ENCODE data around the gene MSANTD2.

The MSANTD2 gene

DNA sequence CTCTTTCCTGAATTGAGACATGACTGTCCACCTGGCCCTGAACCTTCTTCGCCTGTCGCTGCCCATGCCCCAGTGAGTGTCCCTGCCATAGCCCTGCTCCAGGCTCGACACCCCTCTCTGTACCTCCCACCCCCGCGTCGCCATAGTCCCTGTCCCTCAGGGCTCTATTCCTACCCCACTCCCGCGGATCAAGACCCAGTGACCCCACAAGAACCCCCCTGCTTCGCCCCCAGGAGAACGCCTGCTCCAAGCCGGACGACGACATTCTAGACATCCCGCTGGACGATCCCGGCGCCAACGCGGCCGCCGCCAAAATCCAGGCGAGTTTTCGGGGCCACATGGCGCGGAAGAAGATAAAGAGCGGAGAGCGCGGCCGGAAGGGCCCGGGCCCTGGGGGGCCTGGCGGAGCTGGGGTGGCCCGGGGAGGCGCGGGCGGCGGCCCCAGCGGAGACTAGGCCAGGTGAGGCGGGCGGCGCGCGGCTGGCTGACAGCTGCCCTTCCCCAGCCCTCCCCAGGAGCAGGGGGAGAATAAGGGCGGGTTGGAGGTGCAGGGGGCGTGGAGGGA is 54.9 kb downstream of the MSANTD2 start (continued):
- TF ChIP-seq, protein P1, sequence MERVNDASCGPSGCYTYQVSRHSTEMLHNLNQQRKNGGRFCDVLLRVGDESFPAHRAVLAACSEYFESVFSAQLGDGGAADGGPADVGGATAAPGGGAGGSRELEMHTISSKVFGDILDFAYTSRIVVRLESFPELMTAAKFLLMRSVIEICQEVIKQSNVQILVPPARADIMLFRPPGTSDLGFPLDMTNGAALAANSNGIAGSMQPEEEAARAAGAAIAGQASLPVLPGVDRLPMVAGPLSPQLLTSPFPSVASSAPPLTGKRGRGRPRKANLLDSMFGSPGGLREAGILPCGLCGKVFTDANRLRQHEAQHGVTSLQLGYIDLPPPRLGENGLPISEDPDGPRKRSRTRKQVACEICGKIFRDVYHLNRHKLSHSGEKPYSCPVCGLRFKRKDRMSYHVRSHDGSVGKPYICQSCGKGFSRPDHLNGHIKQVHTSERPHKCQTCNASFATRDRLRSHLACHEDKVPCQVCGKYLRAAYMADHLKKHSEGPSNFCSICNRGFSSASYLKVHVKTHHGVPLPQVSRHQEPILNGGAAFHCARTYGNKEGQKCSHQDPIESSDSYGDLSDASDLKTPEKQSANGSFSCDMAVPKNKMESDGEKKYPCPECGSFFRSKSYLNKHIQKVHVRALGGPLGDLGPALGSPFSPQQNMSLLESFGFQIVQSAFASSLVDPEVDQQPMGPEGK (CRISPR knock-in tag; IDR thresholded peaks at IDR 0.05; ENCODE audit: borderline replicate concordance) = no peak
- no peak for TF ChIP-seq ZC3H10 (CRISPR knock-in tag; IDR thresholded peaks at IDR 0.05)

- ATAC-seq = no peak
- TF ChIP-seq ISL1 (CRISPR knock-in tag; IDR thresholded peaks at IDR 0.05) = no peak
- TF ChIP-seq, protein P2, sequence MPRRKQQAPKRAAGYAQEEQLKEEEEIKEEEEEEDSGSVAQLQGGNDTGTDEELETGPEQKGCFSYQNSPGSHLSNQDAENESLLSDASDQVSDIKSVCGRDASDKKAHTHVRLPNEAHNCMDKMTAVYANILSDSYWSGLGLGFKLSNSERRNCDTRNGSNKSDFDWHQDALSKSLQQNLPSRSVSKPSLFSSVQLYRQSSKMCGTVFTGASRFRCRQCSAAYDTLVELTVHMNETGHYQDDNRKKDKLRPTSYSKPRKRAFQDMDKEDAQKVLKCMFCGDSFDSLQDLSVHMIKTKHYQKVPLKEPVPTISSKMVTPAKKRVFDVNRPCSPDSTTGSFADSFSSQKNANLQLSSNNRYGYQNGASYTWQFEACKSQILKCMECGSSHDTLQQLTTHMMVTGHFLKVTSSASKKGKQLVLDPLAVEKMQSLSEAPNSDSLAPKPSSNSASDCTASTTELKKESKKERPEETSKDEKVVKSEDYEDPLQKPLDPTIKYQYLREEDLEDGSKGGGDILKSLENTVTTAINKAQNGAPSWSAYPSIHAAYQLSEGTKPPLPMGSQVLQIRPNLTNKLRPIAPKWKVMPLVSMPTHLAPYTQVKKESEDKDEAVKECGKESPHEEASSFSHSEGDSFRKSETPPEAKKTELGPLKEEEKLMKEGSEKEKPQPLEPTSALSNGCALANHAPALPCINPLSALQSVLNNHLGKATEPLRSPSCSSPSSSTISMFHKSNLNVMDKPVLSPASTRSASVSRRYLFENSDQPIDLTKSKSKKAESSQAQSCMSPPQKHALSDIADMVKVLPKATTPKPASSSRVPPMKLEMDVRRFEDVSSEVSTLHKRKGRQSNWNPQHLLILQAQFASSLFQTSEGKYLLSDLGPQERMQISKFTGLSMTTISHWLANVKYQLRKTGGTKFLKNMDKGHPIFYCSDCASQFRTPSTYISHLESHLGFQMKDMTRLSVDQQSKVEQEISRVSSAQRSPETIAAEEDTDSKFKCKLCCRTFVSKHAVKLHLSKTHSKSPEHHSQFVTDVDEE (CRISPR knock-in tag; IDR thresholded peaks at IDR 0.05) = no peak
- no peak for TF ChIP-seq TCF4 (CRISPR knock-in tag; IDR thresholded peaks at IDR 0.05; ENCODE audit: borderline replicate concordance)
- TF ChIP-seq, protein P1 (CRISPR knock-in tag; IDR thresholded peaks at IDR 0.05; ENCODE audit: borderline replicate concordance) = no peak
- TF ChIP-seq ARNTL (CRISPR knock-in tag; IDR thresholded peaks at IDR 0.05; ENCODE audit: borderline replicate concordance, low read depth) = no peak
- no peak for TF ChIP-seq SNAI2 (CRISPR knock-in tag; IDR thresholded peaks at IDR 0.05)
- TF ChIP-seq RARB (CRISPR knock-in tag; IDR thresholded peaks at IDR 0.05) = no peak
- no peak for TF ChIP-seq TOX (CRISPR knock-in tag; IDR thresholded peaks at IDR 0.05; ENCODE audit: borderline replicate concordance)
- no peak for TF ChIP-seq ZNF70 (CRISPR knock-in tag; IDR thresholded peaks at IDR 0.05)
- TF ChIP-seq, protein P3, sequence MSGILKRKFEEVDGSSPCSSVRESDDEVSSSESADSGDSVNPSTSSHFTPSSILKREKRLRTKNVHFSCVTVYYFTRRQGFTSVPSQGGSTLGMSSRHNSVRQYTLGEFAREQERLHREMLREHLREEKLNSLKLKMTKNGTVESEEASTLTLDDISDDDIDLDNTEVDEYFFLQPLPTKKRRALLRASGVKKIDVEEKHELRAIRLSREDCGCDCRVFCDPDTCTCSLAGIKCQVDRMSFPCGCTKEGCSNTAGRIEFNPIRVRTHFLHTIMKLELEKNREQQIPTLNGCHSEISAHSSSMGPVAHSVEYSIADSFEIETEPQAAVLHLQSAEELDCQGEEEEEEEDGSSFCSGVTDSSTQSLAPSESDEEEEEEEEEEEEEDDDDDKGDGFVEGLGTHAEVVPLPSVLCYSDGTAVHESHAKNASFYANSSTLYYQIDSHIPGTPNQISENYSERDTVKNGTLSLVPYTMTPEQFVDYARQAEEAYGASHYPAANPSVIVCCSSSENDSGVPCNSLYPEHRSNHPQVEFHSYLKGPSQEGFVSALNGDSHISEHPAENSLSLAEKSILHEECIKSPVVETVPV (CRISPR knock-in tag; IDR thresholded peaks at IDR 0.05) = no peak
- TF ChIP-seq GLIS3 (CRISPR knock-in tag; IDR thresholded peaks at IDR 0.05) = no peak
- TF ChIP-seq, protein P4, sequence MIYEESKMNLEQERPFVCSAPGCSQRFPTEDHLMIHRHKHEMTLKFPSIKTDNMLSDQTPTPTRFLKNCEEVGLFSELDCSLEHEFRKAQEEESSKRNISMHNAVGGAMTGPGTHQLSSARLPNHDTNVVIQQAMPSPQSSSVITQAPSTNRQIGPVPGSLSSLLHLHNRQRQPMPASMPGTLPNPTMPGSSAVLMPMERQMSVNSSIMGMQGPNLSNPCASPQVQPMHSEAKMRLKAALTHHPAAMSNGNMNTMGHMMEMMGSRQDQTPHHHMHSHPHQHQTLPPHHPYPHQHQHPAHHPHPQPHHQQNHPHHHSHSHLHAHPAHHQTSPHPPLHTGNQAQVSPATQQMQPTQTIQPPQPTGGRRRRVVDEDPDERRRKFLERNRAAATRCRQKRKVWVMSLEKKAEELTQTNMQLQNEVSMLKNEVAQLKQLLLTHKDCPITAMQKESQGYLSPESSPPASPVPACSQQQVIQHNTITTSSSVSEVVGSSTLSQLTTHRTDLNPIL (CRISPR knock-in tag; IDR thresholded peaks at IDR 0.05; ENCODE audit: low read depth) = no peak
- no peak for TF ChIP-seq ZFP3 (CRISPR knock-in tag; IDR thresholded peaks at IDR 0.05)
- TF ChIP-seq ZC3H10 (CRISPR knock-in tag; IDR thresholded peaks at IDR 0.05) = no peak
- no peak for TF ChIP-seq ZNF565 (CRISPR knock-in tag; conservative IDR thresholded peaks at IDR 0.05; ENCODE audit: low read depth)
- no peak for TF ChIP-seq ZFP30 (CRISPR knock-in tag; IDR thresholded peaks at IDR 0.05)
- TF ChIP-seq POU6F1 (CRISPR knock-in tag; IDR thresholded peaks at IDR 0.05; ENCODE audit: borderline replicate concordance, low read depth) = no peak
- no peak for TF ChIP-seq BACH2 (CRISPR knock-in tag; IDR thresholded peaks at IDR 0.05; ENCODE audit: borderline replicate concordance)
- no peak for TF ChIP-seq CSDC2 (CRISPR knock-in tag; IDR thresholded peaks at IDR 0.05)
- no peak for TF ChIP-seq OSR1 (CRISPR knock-in tag; IDR thresholded peaks at IDR 0.05)
Observed at GRCh38 chr11:124743050-124743449, 57.2 kb downstream of the MSANTD2 start.

All from SK-N-SH treated with all-trans-retinoic acid at 6 μM for 48 hours (cell line).